Right hindlimb (tissue), 1 donor: ENCODE data around the gene FAM120C.

Experiments used
- DNase-seq: peaks from one replicate; pipeline ENCODE4 v3.0.0-alpha.2; 2018

FAM120C gene

GRCh38 chrX:54182864-54183613 is at the start of gene FAM120C:
FAM120C (minus strand) TSS chrX:54183254; CDS start chrX:54183198, 56 bp downstream.
- peak; percentile 90 for DNase-seq

- no peak for DNase-seq
These were observed 47.5 kb upstream of the FAM120C start for GRCh38 chrX:54230435-54231148.

- no peak for DNase-seq
These were observed 40.5 kb upstream of the FAM120C start for GRCh38 chrX:54223581-54223980.

- DNase-seq: no peak
These were observed 30.5 kb upstream of the FAM120C start for GRCh38 chrX:54213603-54214002.

GRCh38 chrX:54208531-54208930 is 25.5 kb upstream of the FAM120C start:
- no peak for DNase-seq

GRCh38 chrX:54198262-54198661 is 15.2 kb upstream of the FAM120C start:
- DNase-seq: no peak

GRCh38 chrX:54194982-54195588 is 12.0 kb upstream of the FAM120C start:
- no peak for DNase-seq

- no peak for DNase-seq
These were observed 10.2 kb upstream of the FAM120C start for GRCh38 chrX:54193085-54193821.

GRCh38 chrX:54184474-54184873 is 1.4 kb upstream of the FAM120C start:
- DNase-seq: no peak

- DNase-seq: peak; percentile 49
These were observed 725 bp downstream of the FAM120C start for GRCh38 chrX:54182194-54182863.

- DNase-seq: peak; percentile 56
These were observed 1.7 kb downstream of the FAM120C start for GRCh38 chrX:54181202-54181953.

- no peak for DNase-seq
These were observed 2.7 kb downstream of the FAM120C start for GRCh38 chrX:54180403-54180802.

GRCh38 chrX:54178100-54178940 is 4.7 kb downstream of the FAM120C start:
- no peak for DNase-seq

- no peak for DNase-seq
These were observed 5.7 kb downstream of the FAM120C start for GRCh38 chrX:54177306-54177705.

- DNase-seq: no peak
These were observed 9.3 kb downstream of the FAM120C start for GRCh38 chrX:54173791-54174190.

GRCh38 chrX:54172455-54172854 is 10.6 kb downstream of the FAM120C start:
- DNase-seq: no peak

- DNase-seq: no peak
These were observed 11.4 kb downstream of the FAM120C start for GRCh38 chrX:54171527-54172250.

GRCh38 chrX:54171091-54171490 is 12.0 kb downstream of the FAM120C start:
- no peak for DNase-seq

- no peak for DNase-seq
These were observed 16.1 kb downstream of the FAM120C start for GRCh38 chrX:54166915-54167314.

GRCh38 chrX:54157561-54157960 is 25.5 kb downstream of the FAM120C start:
- DNase-seq: no peak
